Fibroblast of lung (primary cell): ENCODE measurements around the gene LPA.

Source experiments
- CTCF ChIP-seq, 2 donors: IDR thresholded peaks in 1 of 2; conservative IDR thresholded peaks in 1 of 2; 1 replicate in 1 of 2; 2 replicates in 1 of 2; pipeline ENCODE4 v1.5.1; 2011 to 2012; ENCODE audit warnings: low read length in 2 of 2, control low read depth in 1 of 2, inconsistent platforms in 1 of 2, low read depth in 1 of 2, mild to moderate bottlenecking in 1 of 2
- EZH2 ChIP-seq: IDR thresholded peaks from 2 replicates; pipeline ENCODE4 v1.5.1; 2012; ENCODE audit warnings: low read length, control low read depth, mild to moderate bottlenecking; ENCODE audit errors: missing control alignments

- TF ChIP-seq CTCF (conservative IDR thresholded peaks at IDR 0.05 in 1 of 2, IDR thresholded peaks at IDR 0.05 in 1 of 2; ENCODE audit: low read depth in 1 of 2, low read length in 2 of 2) (no peak), EZH2 (no peak)
Observed at GRCh38 chr6:160667639-160668481, 3.8 kb upstream of the LPA start.
